ENCODE measurements around the gene RAB35. TPM values are rescaled to one million over a fixed set of nuclear protein-coding genes. Genes with fewer than 3 reads are reported as not detected.

Gene RAB35
- total RNA-seq, 1 donor from 2014 or later, result 26.9 TPM

- H3K4me3 ChIP-seq (ENCODE audit: low read depth, low read length), result no peak overlapping the region
- FAIRE-seq (no peak), DNase-seq (ENCODE audit: low read depth) (no peak)
- no peaks in the 10 kb centered on the region for H3K27me3 ChIP-seq (ENCODE audit: control insufficient read depth, insufficient read depth, low read length)
- no peak for TF ChIP-seq CTCF (IDR thresholded peaks at IDR 0.05; ENCODE audit: insufficient read depth, low read length, severe bottlenecking)
- peaks cover 67% of the 10 kb centered on the region for H3K36me3 ChIP-seq (ENCODE audit: control insufficient read depth, insufficient read depth, low read length)
These were observed 41.1 kb upstream of the RAB35 start for GRCh38 chr12:120157678-120158077.

- TF ChIP-seq CTCF (IDR thresholded peaks at IDR 0.05; ENCODE audit: insufficient read depth, low read length, severe bottlenecking), result no peak
- H3K4me3 ChIP-seq (ENCODE audit: low read depth, low read length), result no peak overlapping the region
- no peaks in the 10 kb centered on the region for H3K27me3 ChIP-seq (ENCODE audit: control insufficient read depth, insufficient read depth, low read length)
- no peak for FAIRE-seq
- DNase-seq (ENCODE audit: low read depth), result no peak
- H3K36me3 ChIP-seq (ENCODE audit: control insufficient read depth, insufficient read depth, low read length), result peaks cover 61% of the 10 kb centered on the region
These were observed 40.0 kb upstream of the RAB35 start for GRCh38 chr12:120156315-120157259.

GRCh38 chr12:120155072-120155471 is 38.5 kb upstream of the RAB35 start:
- Histone ChIP-seq H3K27me3 (ENCODE audit: control insufficient read depth, insufficient read depth, low read length) (no peaks in the 10 kb centered on the region), H3K36me3 (ENCODE audit: control insufficient read depth, insufficient read depth, low read length) (peaks cover 53% of the 10 kb centered on the region), H3K4me3 (ENCODE audit: low read depth, low read length) (no peak overlapping the region)
- no peak for FAIRE-seq
- no peak for DNase-seq (ENCODE audit: low read depth)
- no peak for TF ChIP-seq CTCF (IDR thresholded peaks at IDR 0.05; ENCODE audit: insufficient read depth, low read length, severe bottlenecking)

- Histone ChIP-seq H3K36me3 (ENCODE audit: control insufficient read depth, insufficient read depth, low read length) (peaks cover 50% of the 10 kb centered on the region), H3K27me3 (ENCODE audit: control insufficient read depth, insufficient read depth, low read length) (no peaks in the 10 kb centered on the region), H3K4me3 (ENCODE audit: low read depth, low read length) (no peak overlapping the region)
- no peak for DNase-seq (ENCODE audit: low read depth)
- TF ChIP-seq CTCF (IDR thresholded peaks at IDR 0.05; ENCODE audit: insufficient read depth, low read length, severe bottlenecking), result no peak
- FAIRE-seq, result no peak
These were observed 34.5 kb upstream of the RAB35 start for GRCh38 chr12:120150919-120151525.

GRCh38 chr12:120148011-120148410 is 31.5 kb upstream of the RAB35 start:
- Histone ChIP-seq H3K36me3 (ENCODE audit: control insufficient read depth, insufficient read depth, low read length) (peaks cover 43% of the 10 kb centered on the region), H3K27me3 (ENCODE audit: control insufficient read depth, insufficient read depth, low read length) (no peaks in the 10 kb centered on the region), H3K4me3 (ENCODE audit: low read depth, low read length) (no peak overlapping the region)
- DNase-seq (ENCODE audit: low read depth), result no peak
- TF ChIP-seq CTCF (IDR thresholded peaks at IDR 0.05; ENCODE audit: insufficient read depth, low read length, severe bottlenecking), result no peak
- FAIRE-seq, result no peak

Data from bronchial epithelial cell (primary cell).